ENCODE data around the gene CEP55. TPM values are rescaled to one million over a fixed set of nuclear protein-coding genes. Genes with fewer than 3 reads are reported as not detected.

CEP55 gene
- total RNA-seq, 1 experiment from 2014 or later: 74.7 TPM

DNA sequence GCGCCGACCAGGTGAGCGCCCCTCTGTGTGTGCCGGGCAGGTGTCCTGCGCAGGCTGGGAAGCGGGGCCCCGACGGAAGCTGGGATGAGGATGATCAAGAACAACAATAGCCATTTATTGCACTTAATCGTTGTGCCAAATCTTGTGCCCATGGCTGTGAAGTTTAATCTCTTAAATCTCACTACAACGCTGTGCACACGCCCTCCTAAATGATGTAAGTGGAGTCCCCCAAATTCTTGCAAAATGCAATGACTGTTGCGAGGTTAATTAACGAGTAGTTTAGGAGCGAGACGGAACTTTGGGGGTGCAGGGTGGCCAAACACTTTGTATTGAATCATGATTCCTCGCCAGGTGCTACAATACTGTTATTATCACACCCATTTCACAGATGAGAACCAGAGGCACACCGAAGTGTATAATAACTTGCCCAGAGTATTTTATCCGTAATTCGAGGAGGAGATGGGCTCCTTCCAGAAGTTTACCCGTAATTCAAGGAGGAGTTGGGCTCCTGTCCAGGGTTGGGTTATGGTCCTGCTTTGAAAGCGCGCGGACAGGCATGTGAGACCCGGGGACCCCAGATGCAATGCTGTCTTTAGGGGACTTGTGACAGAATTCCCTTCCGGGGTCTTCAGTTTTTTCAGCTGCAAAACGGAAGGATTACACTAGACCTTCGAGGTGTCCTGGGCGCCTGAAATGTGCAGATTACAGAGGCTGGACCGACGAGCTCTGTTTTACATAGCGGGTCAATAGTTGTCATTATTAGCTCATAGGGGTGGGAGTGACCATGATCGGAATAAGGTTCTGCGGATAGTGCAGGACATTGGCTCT lies 71.1 kb downstream of the CEP55 start:
- Histone ChIP-seq H3K9me3 (no peaks in the 10 kb centered on the region), H3K27me3 (peaks cover 30% of the 10 kb centered on the region), H3K36me3 (no peaks in the 10 kb centered on the region), H3K4me3 (no peak overlapping the region)
- no peak for DNase-seq

GRCh38 chr10:93568105-93568390 lies 71.6 kb downstream of the CEP55 start:
- H3K36me3 ChIP-seq: no peaks in the 10 kb centered on the region
- no peak overlapping the region for H3K4me3 ChIP-seq
- no peak for DNase-seq
- no peaks in the 10 kb centered on the region for H3K9me3 ChIP-seq
- H3K27me3 ChIP-seq: peaks cover 30% of the 10 kb centered on the region

DNA sequence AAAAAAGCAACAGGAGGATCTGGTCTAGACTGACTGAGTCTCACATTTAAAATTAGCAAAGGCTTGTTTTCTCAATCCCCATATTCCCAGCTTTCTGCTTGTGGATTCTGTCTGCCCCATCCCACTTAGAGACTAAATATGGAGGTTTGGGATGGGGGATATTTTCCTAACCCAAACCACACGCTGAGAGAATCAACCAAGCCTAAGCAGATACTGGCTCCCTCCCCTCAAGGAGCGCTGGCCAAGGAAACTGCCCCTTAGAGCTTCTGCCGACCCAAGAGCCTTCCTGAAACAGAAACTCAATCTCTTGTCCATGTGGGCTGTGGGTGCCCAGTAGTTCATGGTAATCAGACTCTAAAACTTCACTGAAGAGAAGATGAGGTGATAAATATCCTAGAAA lies 74.0 kb downstream of the CEP55 start:
- no peaks in the 10 kb centered on the region for H3K9me3 ChIP-seq
- H3K4me3 ChIP-seq: no peak overlapping the region
- peaks cover 35% of the 10 kb centered on the region for H3K27me3 ChIP-seq
- DNase-seq: no peak
- no peaks in the 10 kb centered on the region for H3K36me3 ChIP-seq

DNA sequence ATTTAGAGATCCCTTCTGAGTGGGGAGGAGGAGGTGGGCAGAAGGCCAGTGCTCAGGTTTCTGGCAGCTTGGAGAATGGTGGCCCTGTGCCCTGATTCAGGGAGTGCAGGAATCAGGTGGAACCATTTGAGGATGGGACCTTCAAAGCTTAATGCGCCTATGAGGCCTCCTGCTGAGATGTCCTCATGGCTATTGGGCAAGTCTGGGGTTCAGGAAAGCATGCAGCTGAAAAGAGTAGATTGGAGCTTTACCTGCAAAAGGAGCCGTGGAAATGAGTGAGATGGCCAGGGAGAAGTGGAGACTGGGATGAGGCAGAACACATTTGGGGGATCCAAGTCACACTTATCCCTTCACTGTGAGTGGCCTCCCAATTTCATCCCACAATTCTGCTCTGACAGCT lies 76.2 kb downstream of the CEP55 start:
- no peak for DNase-seq
- no peak overlapping the region for H3K4me3 ChIP-seq
- H3K9me3 ChIP-seq: no peaks in the 10 kb centered on the region
- no peaks in the 10 kb centered on the region for H3K36me3 ChIP-seq
- peaks cover 20% of the 10 kb centered on the region for H3K27me3 ChIP-seq

- Histone ChIP-seq H3K4me3 (no peak overlapping the region), H3K36me3 (no peaks in the 10 kb centered on the region), H3K27me3 (peaks cover 14% of the 10 kb centered on the region), H3K9me3 (no peaks in the 10 kb centered on the region)
- no peak for DNase-seq
These were observed 76.9 kb downstream of the CEP55 start for GRCh38 chr10:93573051-93573909.

GRCh38 chr10:93573924-93574323 lies 77.5 kb downstream of the CEP55 start:
- Histone ChIP-seq H3K27me3 (peaks cover 14% of the 10 kb centered on the region), H3K4me3 (no peak overlapping the region), H3K9me3 (no peaks in the 10 kb centered on the region), H3K36me3 (no peaks in the 10 kb centered on the region)
- no peak for DNase-seq

DNA sequence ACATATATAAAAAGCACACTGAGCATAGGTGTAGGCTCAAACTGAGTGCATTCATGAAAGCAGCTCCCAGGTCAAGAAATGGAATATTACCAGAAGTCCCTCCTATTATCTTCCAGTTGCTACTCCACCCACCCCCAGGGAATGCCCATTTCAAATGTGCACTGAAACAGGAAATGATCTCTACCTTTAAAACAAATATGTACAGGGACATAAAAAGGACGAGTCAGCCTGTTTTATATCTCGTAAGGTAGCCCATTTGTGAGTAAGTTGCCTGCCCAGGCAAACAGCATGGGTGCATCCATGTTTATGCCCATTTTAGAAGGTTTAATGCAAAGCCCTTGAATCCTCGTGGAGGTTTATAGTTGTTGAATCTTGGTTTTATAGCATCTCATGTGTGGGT lies 80.5 kb downstream of the CEP55 start:
- Histone ChIP-seq H3K9me3 (0 out of 2 replicates have a peak, but pooled peaks cover 5% of the 10 kb centered on the region), H3K27me3 (peaks cover 5% of the 10 kb centered on the region; the same call in 1 of the 2 replicates), H3K36me3 (no peaks in the 10 kb centered on the region), H3K4me3 (no peak overlapping the region)
- no peak for DNase-seq

- Histone ChIP-seq H3K36me3 (no peaks in the 10 kb centered on the region), H3K4me3 (no peak overlapping the region), H3K27me3 (peaks cover 5% of the 10 kb centered on the region; the same call in 1 of the 2 replicates), H3K9me3 (0 out of 2 replicates have a peak, but pooled peaks cover 5% of the 10 kb centered on the region)
- no peak for DNase-seq
These were observed 81.2 kb downstream of the CEP55 start for GRCh38 chr10:93577565-93577964.

Other genes with a start within 250 kb of the CEP55 start
- 69.3 and 75.6 TPM in 2 replicates for gene MYOF, start 14.3 kb upstream of the CEP55 start, total RNA-seq (2014; rRNA removed; shearing (Covaris generic); ENCODE audit: low replicate concordance)
- 0.16 TPM in 1 of 2 replicates, not detected in the other for gene FFAR4, start 70.1 kb downstream of the CEP55 start, total RNA-seq (2014; rRNA removed; shearing (Covaris generic); ENCODE audit: low replicate concordance)
- 0.35 and 5.4 TPM in 2 replicates for gene RBP4, start 104.6 kb downstream of the CEP55 start, total RNA-seq (2014; rRNA removed; shearing (Covaris generic); ENCODE audit: low replicate concordance)
- gene PDE6C, start 115.9 kb downstream of the CEP55 start, total RNA-seq (2014; rRNA removed; shearing (Covaris generic); ENCODE audit: low replicate concordance): not detected in 2 replicates
- 1.9 and 4.2 TPM in 2 replicates for gene FRA10AC1, start 206.0 kb downstream of the CEP55 start, total RNA-seq (2014; rRNA removed; shearing (Covaris generic); ENCODE audit: low replicate concordance)